NCI-H1436 (cell line): ENCODE measurements around the gene SHB.
"Not testable (repeated sequence)": the region's sequence is repeated elsewhere in the genome, so short reads cannot be mapped to it uniquely, and the experiment has no call there.

Source experiments
- DNase-seq: peaks from one replicate; lab custom pipeline; 2025; lab: John Stamatoyannopoulos, UW

The SHB gene

GRCh38 chr9:37902796-37903646, 166.0 kb downstream of the SHB start:
- no peak for DNase-seq

GRCh38 chr9:37902131-37902530, 166.9 kb downstream of the SHB start:
- DNase-seq: no peak

GRCh38 chr9:37899041-37899440, 170.0 kb downstream of the SHB start:
- no peak for DNase-seq

GRCh38 chr9:37897665-37898064, 171.4 kb downstream of the SHB start:
- DNase-seq: no peak

- DNase-seq: no peak
Measured at GRCh38 chr9:37892063-37892462, 177.0 kb downstream of the SHB start.

- DNase-seq: not testable (repeated sequence)
Measured at GRCh38 chr9:37891042-37891441, 178.0 kb downstream of the SHB start.

- no peak for DNase-seq
Measured at GRCh38 chr9:37889536-37889935, 179.5 kb downstream of the SHB start.

GRCh38 chr9:37887977-37888583, 180.9 kb downstream of the SHB start:
- DNase-seq: not testable (repeated sequence)

GRCh38 chr9:37880916-37881479, 188.0 kb downstream of the SHB start:
- DNase-seq: no peak

GRCh38 chr9:37876376-37876775, 192.7 kb downstream of the SHB start:
- DNase-seq: no peak

- no peak for DNase-seq
Measured at GRCh38 chr9:37873955-37874354, 195.1 kb downstream of the SHB start.

- DNase-seq: no peak
Measured at GRCh38 chr9:37870799-37871176, 198.2 kb downstream of the SHB start.

GRCh38 chr9:37870081-37870798, 198.8 kb downstream of the SHB start:
- DNase-seq: no peak
